HUES64 (cell line): ENCODE results near the gene POLE4.

Source experiments
- H3K27ac ChIP-seq: 2 replicates; pipeline ENCODE4 v1.7.0; 2013; ENCODE audit warnings: low read depth, low read length, inconsistent platforms
- H3K27me3 ChIP-seq: 2 replicates; pipeline ENCODE4 v1.6.1; 2013; ENCODE audit warnings: mild to moderate bottlenecking, low read length; ENCODE audit not compliant: insufficient read depth
- H3K36me3 ChIP-seq: 2 replicates; pipeline ENCODE4 v1.6.1; 2013; ENCODE audit warnings: mild to moderate bottlenecking, low read length; ENCODE audit not compliant: insufficient read depth
- H3K4me1 ChIP-seq: 2 replicates; pipeline ENCODE4 v1.6.1; 2013; ENCODE audit warnings: mild to moderate bottlenecking, low read length, moderate library complexity; ENCODE audit not compliant: insufficient read depth
- H3K4me3 ChIP-seq: 2 replicates; pipeline ENCODE4 v1.5.1; 2013; ENCODE audit warnings: mild to moderate bottlenecking, low read length, moderate library complexity
- H3K9ac ChIP-seq: 2 replicates; pipeline ENCODE4 v1.6.1; 2013; ENCODE audit warnings: mild to moderate bottlenecking, low read depth, low read length
- H3K9me3 ChIP-seq: 2 replicates; pipeline ENCODE4 v1.6.1; 2013; ENCODE audit warnings: low read depth, low read length; ENCODE audit not compliant: insufficient read depth
- WGBS: fragments of 150-250, 120-280 bp; methylation state at CpG from one replicate; pipeline ENCODE4 v1.1.7; 2013; ENCODE audit warnings: missing lambda C conversion rate; 5-methylcytosine and 5-hydroxymethylcytosine counted together

Gene POLE4

GRCh38 chr2:74942263-74942662 lies 16.2 kb upstream of the POLE4 start:
- H3K27me3 ChIP-seq, result no peaks in the 10 kb centered on the region
- no peaks in the 10 kb centered on the region for H3K4me1 ChIP-seq
- no peaks in the 10 kb centered on the region for H3K9me3 ChIP-seq
- H3K27ac ChIP-seq, result no peak overlapping the region
- H3K4me3 ChIP-seq, result no peak overlapping the region
- H3K36me3 ChIP-seq, result no peaks in the 10 kb centered on the region
- WGBS, result 75% methylated on average over 5 of the region's 5 CpGs
- H3K9ac ChIP-seq, result no peak overlapping the region

GRCh38 chr2:74944987-74945787 lies 13.3 kb upstream of the POLE4 start:
- Histone ChIP-seq H3K4me1 (0 out of 2 replicates have a peak, but pooled peaks cover 4% of the 10 kb centered on the region), H3K9ac (no peak overlapping the region), H3K9me3 (no peaks in the 10 kb centered on the region), H3K4me3 (no peak overlapping the region), H3K27ac (no peak overlapping the region), H3K27me3 (no peaks in the 10 kb centered on the region), H3K36me3 (no peaks in the 10 kb centered on the region)
- 96% methylated on average over 3 of the region's 4 CpGs for WGBS

GRCh38 chr2:74945788-74946331 lies 12.6 kb upstream of the POLE4 start:
- H3K36me3 ChIP-seq, result no peaks in the 10 kb centered on the region
- H3K27me3 ChIP-seq, result no peaks in the 10 kb centered on the region
- H3K4me3 ChIP-seq, result no peak overlapping the region
- WGBS, result 98% methylated on average over 1 of the region's 1 CpG
- no peak overlapping the region for H3K9ac ChIP-seq
- 0 out of 2 replicates have a peak, but pooled peaks cover 4% of the 10 kb centered on the region for H3K4me1 ChIP-seq
- H3K9me3 ChIP-seq, result no peaks in the 10 kb centered on the region
- no peak overlapping the region for H3K27ac ChIP-seq

GRCh38 chr2:74947703-74948102 lies 10.7 kb upstream of the POLE4 start:
- WGBS, result 83% methylated on average over 4 of the region's 4 CpGs
- Histone ChIP-seq H3K27me3 (no peaks in the 10 kb centered on the region), H3K4me1 (0 out of 2 replicates have a peak, but pooled peaks cover 4% of the 10 kb centered on the region), H3K9me3 (no peaks in the 10 kb centered on the region), H3K4me3 (no peak overlapping the region; the same call in 1 of the 2 replicates), H3K36me3 (no peaks in the 10 kb centered on the region), H3K27ac (no peak overlapping the region), H3K9ac (no peak overlapping the region)

- H3K9me3 ChIP-seq, result no peaks in the 10 kb centered on the region
- H3K9ac ChIP-seq, result no peak overlapping the region
- H3K27me3 ChIP-seq, result no peaks in the 10 kb centered on the region
- no peak overlapping the region for H3K27ac ChIP-seq
- H3K4me3 ChIP-seq, result no peak overlapping the region
- 0 out of 2 replicates have a peak, but pooled peaks cover 4% of the 10 kb centered on the region for H3K4me1 ChIP-seq
- no peaks in the 10 kb centered on the region for H3K36me3 ChIP-seq
- WGBS, result 95% methylated on average over 4 of the region's 4 CpGs
Measured at GRCh38 chr2:74948779-74949178, 9.7 kb upstream of the POLE4 start.

GRCh38 chr2:74951211-74951754 lies 7.2 kb upstream of the POLE4 start:
- Histone ChIP-seq H3K4me1 (0 out of 2 replicates have a peak, but pooled peaks cover 4% of the 10 kb centered on the region), H3K4me3 (no peak overlapping the region), H3K27ac (no peak overlapping the region), H3K9me3 (no peaks in the 10 kb centered on the region), H3K36me3 (no peaks in the 10 kb centered on the region), H3K9ac (no peak overlapping the region), H3K27me3 (no peaks in the 10 kb centered on the region)
- no CpG with 5 or more reads among the region's 1 CpG for WGBS

GRCh38 chr2:74952575-74952974 lies 5.9 kb upstream of the POLE4 start:
- Histone ChIP-seq H3K4me3 (no peak overlapping the region), H3K27me3 (peaks cover 3% of the 10 kb centered on the region), H3K4me1 (0 out of 2 replicates have a peak, but pooled peaks cover 4% of the 10 kb centered on the region), H3K27ac (no peak overlapping the region), H3K9ac (no peak overlapping the region), H3K9me3 (no peaks in the 10 kb centered on the region), H3K36me3 (no peaks in the 10 kb centered on the region)
- 95% methylated on average over 8 of the region's 8 CpGs for WGBS

GRCh38 chr2:74953796-74954499 lies 4.5 kb upstream of the POLE4 start:
- no peaks in the 10 kb centered on the region for H3K9me3 ChIP-seq
- no peak overlapping the region for H3K9ac ChIP-seq
- H3K4me3 ChIP-seq, result no peak overlapping the region
- no peak overlapping the region for H3K27ac ChIP-seq
- H3K4me1 ChIP-seq, result no peaks in the 10 kb centered on the region
- H3K36me3 ChIP-seq, result no peaks in the 10 kb centered on the region
- peaks cover 10% of the 10 kb centered on the region for H3K27me3 ChIP-seq
- 92% methylated on average over 10 of the region's 10 CpGs for WGBS

GRCh38 chr2:74954500-74954874 lies 4.0 kb upstream of the POLE4 start:
- H3K27me3 ChIP-seq, result peaks cover 10% of the 10 kb centered on the region
- no peak overlapping the region for H3K4me3 ChIP-seq
- H3K9me3 ChIP-seq, result no peaks in the 10 kb centered on the region; the same call in 1 of the 2 replicates
- no peak overlapping the region for H3K27ac ChIP-seq
- no peak overlapping the region for H3K9ac ChIP-seq
- 96% methylated on average over 4 of the region's 4 CpGs for WGBS
- no peaks in the 10 kb centered on the region for H3K36me3 ChIP-seq
- H3K4me1 ChIP-seq, result no peaks in the 10 kb centered on the region

- Histone ChIP-seq H3K36me3 (peaks cover 12% of the 10 kb centered on the region; the same call in 1 of the 2 replicates), H3K27me3 (peaks cover 10% of the 10 kb centered on the region), H3K4me1 (no peaks in the 10 kb centered on the region), H3K9ac (peak overlapping the region; percentile 95), H3K4me3 (peak overlapping the region; percentile 74), H3K9me3 (peaks cover 3% of the 10 kb centered on the region; the same call in 1 of the 2 replicates), H3K27ac (no peak overlapping the region)
- 90% methylated on average over 3 of the region's 4 CpGs for WGBS
Measured at GRCh38 chr2:74957886-74958273, 563 bp upstream of the POLE4 start.
